Fibroblast of mammary gland (primary cell): ENCODE data around the gene PRMT1.
A peak's percentile ranks its signal among the peaks of the same experiment; 100 is the strongest.

Source experiments
- DNase-seq: peaks from one replicate; pipeline ENCODE4 v3.0.0-alpha.2; 2010; ENCODE audit warnings: low read depth
- H3K4me3 ChIP-seq: 2 replicates; pipeline ENCODE4 v1.5.1; 2011; ENCODE audit warnings: low read depth, mild to moderate bottlenecking, low read length, moderate library complexity; ENCODE audit not compliant: control insufficient read depth
- CTCF ChIP-seq: conservative IDR thresholded peaks from 2 replicates; pipeline ENCODE4 v1.5.1; 2011; ENCODE audit warnings: low read depth, low read length, inconsistent platforms; ENCODE audit not compliant: control insufficient read depth, insufficient read depth

The PRMT1 gene

DNA sequence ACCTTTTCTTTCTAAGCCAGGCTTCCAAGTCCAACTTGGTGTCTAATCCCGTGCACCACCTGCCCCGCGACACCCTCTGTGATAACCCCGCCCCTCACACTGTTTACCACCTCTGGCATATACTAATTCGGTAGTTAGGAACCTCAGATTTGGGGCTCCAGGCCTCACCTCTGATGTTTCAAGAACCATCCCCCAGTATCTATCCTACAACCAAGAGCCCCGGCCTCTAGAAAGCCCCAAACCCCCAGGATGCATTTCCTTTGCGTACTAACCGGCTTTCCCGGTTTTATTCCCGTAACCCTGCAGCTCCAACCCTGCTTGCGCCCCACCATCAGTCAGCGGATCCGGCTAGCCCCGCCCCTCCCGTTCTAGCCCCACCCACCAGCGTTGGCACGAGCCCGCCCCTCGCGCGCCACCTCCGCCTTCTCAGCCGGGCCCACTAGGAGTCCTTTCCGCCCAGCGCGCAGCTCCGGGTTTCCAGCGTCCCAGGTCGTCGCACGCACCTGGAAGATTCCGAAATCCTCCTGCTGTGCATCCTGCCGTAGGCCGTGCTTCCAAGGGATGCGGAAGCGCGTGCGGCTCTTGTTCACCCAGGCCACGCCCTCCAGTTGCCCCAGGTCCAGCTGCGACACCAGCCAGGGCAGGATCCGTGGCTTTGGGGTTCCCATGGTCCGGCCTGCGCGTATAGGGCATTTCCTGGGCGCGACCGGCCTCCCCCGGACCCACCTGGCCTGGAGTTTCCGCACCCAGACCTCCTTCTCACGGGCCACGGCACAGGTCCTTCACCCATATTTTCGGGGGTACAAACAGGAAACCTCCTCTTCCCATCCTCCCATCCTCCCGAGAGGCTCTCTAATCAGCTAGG is 12.7 kb upstream of the PRMT1 start:
- TF ChIP-seq CTCF: no peak
- peak overlapping the region; percentile 92 for H3K4me3 ChIP-seq
- peak; percentile 64 for DNase-seq

DNA sequence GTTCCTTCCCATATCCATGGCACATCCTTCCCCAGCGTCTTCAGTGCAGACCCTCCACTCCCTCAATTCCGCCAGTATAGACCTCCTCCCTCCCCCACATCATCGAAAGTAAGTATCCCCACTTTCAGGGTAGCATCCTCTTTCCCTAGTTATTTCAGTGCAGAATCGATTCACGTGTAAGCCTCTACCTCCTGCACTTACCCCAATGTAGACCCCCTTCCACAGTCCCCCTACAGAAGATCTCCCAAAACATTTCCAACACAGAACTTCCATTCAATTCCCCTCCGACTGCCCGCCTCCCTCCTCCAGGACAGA is 12.1 kb upstream of the PRMT1 start:
- H3K4me3 ChIP-seq: peak overlapping the region; percentile 92
- DNase-seq: no peak
- TF ChIP-seq CTCF: no peak

- TF ChIP-seq CTCF: no peak
- peak; percentile 93 for DNase-seq
- H3K4me3 ChIP-seq: peak within 1 kb of the TSS; percentile 92
Observed at GRCh38 chr19:49665351-49666119, 11.5 kb upstream of the PRMT1 start, which contains the start of the genes BCL2L12 and IRF3. TSS of gene BCL2L12 (plus strand) at chr19:49665933. CDS start at chr19:49666693, 760 bp downstream. TSS of gene IRF3 (minus strand) at chr19:49665857. CDS start at chr19:49664838, 1,019 bp downstream.

DNA sequence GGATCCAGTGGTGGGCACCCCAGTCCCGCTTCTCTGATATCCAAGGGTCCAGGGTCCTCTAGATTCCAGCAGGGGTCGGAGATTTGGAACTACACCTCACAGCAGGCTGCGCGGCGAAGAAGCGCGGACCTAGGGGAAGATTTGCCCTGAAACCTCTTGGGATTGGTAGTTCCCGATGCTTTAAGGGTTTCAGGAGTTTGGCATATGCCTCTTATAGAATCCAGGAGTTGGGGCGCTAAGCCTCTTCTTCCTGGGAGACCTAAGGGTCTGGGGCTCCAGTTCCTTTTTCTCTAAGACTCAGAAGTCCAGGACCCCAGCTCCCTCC is 11.0 kb upstream of the PRMT1 start:
- peak overlapping the region; percentile 92 for H3K4me3 ChIP-seq
- peak; percentile 30 for DNase-seq
- no peak for TF ChIP-seq CTCF

- no peak for TF ChIP-seq CTCF
- no peak overlapping the region for H3K4me3 ChIP-seq
- no peak for DNase-seq
Observed at GRCh38 chr19:49667473-49667872, 9.6 kb upstream of the PRMT1 start.

- TF ChIP-seq CTCF: no peak
- peak; percentile 32 for DNase-seq
Observed at GRCh38 chr19:49669516-49669915, 7.6 kb upstream of the PRMT1 start.

More at GRCh38 chr19:49669516-49669915, 7.6 kb upstream of the PRMT1 start:
- no peak overlapping the region for H3K4me3 ChIP-seq
